Right renal pelvis (tissue), 4 donors: ENCODE data around the gene EDN1. TPM values are rescaled to one million over a fixed set of nuclear protein-coding genes. Genes with fewer than 3 reads are reported as not detected.

Experiments
- DNase-seq, 4 donors: peaks; one replicate each; pipeline ENCODE4 v3.0.0-alpha.2; 2013; ENCODE audit warnings: low read depth in 4 of 4, low spot score in 3 of 4, missing footprints in 1 of 4
- polyA plus RNA-seq, 4 donors: library from polyadenylated mRNA; unstranded; fragments of 120-200 nt; gene quantifications; one replicate each; pipeline ENCODE4 v1.2.1, GENCODE V29; 2013; ENCODE audit not compliant: insufficient read length in 4 of 4

Gene EDN1
- 1 to 10 TPM; 4.0 to 6.8 (median 4.3) TPM for polyA plus RNA-seq

GRCh38 chr6:12289933-12290820 lies at the start of gene EDN1:
Gene EDN1, plus strand, starts transcription at chr6:12290361. Its CDS starts 269 bp downstream, at chr6:12290630.
- DNase-seq = peak; percentile 49 to 59 (median 58)

- no peak for DNase-seq
These were observed 48.5 kb upstream of the EDN1 start for GRCh38 chr6:12241493-12242175.

GRCh38 chr6:12243169-12243568 lies 47.0 kb upstream of the EDN1 start:
- DNase-seq = no peak

GRCh38 chr6:12245360-12245759 lies 44.8 kb upstream of the EDN1 start:
- no peak for DNase-seq

- no peak for DNase-seq
These were observed 44.1 kb upstream of the EDN1 start for GRCh38 chr6:12245763-12246718.

GRCh38 chr6:12246900-12247299 lies 43.3 kb upstream of the EDN1 start:
- DNase-seq = no peak

- DNase-seq = no peak
These were observed 40.4 kb upstream of the EDN1 start for GRCh38 chr6:12249541-12250382.

GRCh38 chr6:12250383-12250770 lies 39.8 kb upstream of the EDN1 start:
- DNase-seq = no peak

GRCh38 chr6:12254210-12254609 lies 36.0 kb upstream of the EDN1 start:
- no peak for DNase-seq

- no peak for DNase-seq
These were observed 32.0 kb upstream of the EDN1 start for GRCh38 chr6:12258191-12258590.

- no peak for DNase-seq
These were observed 31.5 kb upstream of the EDN1 start for GRCh38 chr6:12258591-12259075.

- DNase-seq = no peak
These were observed 29.6 kb upstream of the EDN1 start for GRCh38 chr6:12260458-12261093.

- DNase-seq = no peak
These were observed 28.7 kb upstream of the EDN1 start for GRCh38 chr6:12261502-12261901.

GRCh38 chr6:12262236-12263061 lies 27.7 kb upstream of the EDN1 start:
- DNase-seq = no peak

- no peak for DNase-seq
These were observed 26.8 kb upstream of the EDN1 start for GRCh38 chr6:12263403-12263802.

- no peak for DNase-seq
These were observed 25.5 kb upstream of the EDN1 start for GRCh38 chr6:12264671-12265070.

GRCh38 chr6:12265296-12265695 lies 24.9 kb upstream of the EDN1 start:
- no peak for DNase-seq

- DNase-seq = no peak
These were observed 24.4 kb upstream of the EDN1 start for GRCh38 chr6:12265791-12266190.
